ENCODE measurements around the gene POLD2.

The POLD2 gene

DNA sequence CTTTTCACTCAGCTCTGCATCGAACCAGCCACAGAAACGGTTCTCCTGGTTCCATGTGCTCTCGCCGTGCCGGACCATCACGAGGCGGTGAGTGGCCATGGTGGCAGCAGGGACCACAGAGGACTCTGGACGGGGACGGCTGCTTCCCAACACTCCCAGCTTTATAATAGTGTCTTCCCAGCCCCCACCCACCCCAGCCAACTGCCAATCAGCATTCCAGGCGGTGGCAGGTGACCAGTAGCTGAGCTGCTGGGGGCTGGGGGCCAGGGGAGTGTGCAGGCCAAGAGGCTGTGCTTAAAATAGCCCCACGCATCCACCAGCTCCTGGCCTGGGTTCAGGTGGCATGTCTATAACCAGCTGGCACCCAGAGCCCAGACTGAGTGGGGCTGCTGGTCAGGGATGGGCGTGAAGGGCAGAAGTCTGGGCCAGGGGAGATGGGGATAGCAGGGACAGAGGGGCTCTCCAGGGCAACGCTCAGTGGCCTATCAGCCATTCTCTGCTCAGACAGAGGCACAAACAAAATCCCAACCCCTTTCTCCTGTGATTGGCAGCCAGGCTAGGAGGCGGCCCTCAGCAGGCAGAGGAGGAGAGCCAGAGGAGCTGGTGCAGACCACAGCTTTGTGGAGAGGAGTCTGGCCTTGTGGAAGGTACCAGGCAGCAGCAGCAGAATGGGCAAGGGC lies 57.8 kb downstream of the POLD2 start, which contains the start of gene PGAM2:
Gene PGAM2 (minus strand): TSS at position 137 of the 680 bp plus-strand sequence. CDS start 38 bp downstream, at position 99.
- in situ Hi-C loops (cut with MboI; ENCODE audit: low sequenced_read_pairs, unreplicated experiment) = no loop called here
- no peak for DNase-seq (ENCODE audit: low spot score)

DNA sequence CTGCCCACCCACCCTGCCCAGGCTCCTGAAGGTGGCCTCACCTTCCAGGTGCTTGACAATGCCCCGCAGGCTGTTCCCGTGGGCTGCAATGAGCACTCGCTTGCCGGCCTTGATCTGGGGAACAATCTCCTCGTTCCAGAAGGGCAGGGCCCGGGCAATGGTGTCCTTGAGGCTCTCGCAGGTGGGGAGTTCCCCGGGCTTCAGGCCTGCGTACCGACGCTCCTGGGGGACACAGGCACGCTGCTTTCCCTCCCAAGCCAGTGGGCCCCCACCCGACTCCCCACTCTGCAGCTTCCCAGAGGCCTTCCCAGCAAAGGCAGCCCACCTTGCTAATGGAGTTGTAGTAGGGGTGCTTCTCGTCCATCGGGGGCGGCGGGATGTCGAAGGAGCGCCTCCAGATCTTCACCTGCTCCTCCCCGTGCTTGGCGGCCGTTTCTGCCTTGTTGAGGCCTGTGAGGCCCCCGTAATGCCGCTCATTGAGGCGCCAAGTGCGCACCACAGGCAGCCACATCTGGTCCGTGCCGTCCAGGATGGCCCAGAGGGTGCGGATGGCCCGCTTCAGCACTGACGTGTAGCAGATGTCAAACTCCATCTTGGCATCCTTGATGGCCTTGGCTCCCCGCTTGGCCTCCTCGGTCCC lies 58.4 kb downstream of the POLD2 start:
- in situ Hi-C loops (cut with MboI; ENCODE audit: low sequenced_read_pairs, unreplicated experiment) = no loop called here
- TF ChIP-seq, protein P1, sequence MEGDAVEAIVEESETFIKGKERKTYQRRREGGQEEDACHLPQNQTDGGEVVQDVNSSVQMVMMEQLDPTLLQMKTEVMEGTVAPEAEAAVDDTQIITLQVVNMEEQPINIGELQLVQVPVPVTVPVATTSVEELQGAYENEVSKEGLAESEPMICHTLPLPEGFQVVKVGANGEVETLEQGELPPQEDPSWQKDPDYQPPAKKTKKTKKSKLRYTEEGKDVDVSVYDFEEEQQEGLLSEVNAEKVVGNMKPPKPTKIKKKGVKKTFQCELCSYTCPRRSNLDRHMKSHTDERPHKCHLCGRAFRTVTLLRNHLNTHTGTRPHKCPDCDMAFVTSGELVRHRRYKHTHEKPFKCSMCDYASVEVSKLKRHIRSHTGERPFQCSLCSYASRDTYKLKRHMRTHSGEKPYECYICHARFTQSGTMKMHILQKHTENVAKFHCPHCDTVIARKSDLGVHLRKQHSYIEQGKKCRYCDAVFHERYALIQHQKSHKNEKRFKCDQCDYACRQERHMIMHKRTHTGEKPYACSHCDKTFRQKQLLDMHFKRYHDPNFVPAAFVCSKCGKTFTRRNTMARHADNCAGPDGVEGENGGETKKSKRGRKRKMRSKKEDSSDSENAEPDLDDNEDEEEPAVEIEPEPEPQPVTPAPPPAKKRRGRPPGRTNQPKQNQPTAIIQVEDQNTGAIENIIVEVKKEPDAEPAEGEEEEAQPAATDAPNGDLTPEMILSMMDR (IDR thresholded peaks at IDR 0.05; ENCODE audit: borderline replicate concordance, control extremely low read depth, extremely low read depth, insufficient read depth, missing control alignments) = no peak
- no peak for DNase-seq (ENCODE audit: low spot score)

More for the DNA sequence above, 57.8 kb downstream of the POLD2 start, which contains the start of gene PGAM2:
- TF ChIP-seq, protein P1 (IDR thresholded peaks at IDR 0.05; ENCODE audit: borderline replicate concordance, control extremely low read depth, extremely low read depth, insufficient read depth, missing control alignments) = no peak
